B cell (primary cell): ENCODE results near the gene UBFD1. TPM values are rescaled to one million over a fixed set of nuclear protein-coding genes. Genes with fewer than 3 reads are reported as not detected.

Experiments
- ATAC-seq: fragments of 200-7000 bp; cut with Tn5 transposase; one replicate; pipeline ENCODE4 v1.10.0; 2021; ENCODE audit warnings: low read depth, mild to moderate bottlenecking, moderate number of reproducible peaks, moderate library complexity
- CTCF ChIA-PET: fragments of 350-600 bp; sonication (Branson Sonifier 250); formaldehyde crosslinking; loops from one replicate; lab custom pipeline; 2021; ENCODE audit warnings: antibody characterized with exemption, inconsistent platforms; lab: Charles Lee
- POLR2A ChIA-PET: fragments of 350-600 bp; sonication (Branson Sonifier 250); formaldehyde crosslinking; loops from one replicate; lab custom pipeline; 2021; ENCODE audit warnings: antibody characterized with exemption; lab: Charles Lee
- DNase-seq: peaks from one replicate; pipeline ENCODE4 v3.0.0; 2013
- H2AFZ ChIP-seq: 2 replicates; pipeline ENCODE4 v1.6.1; 2012; ENCODE audit warnings: mild to moderate bottlenecking, low read depth, low read length; ENCODE audit not compliant: insufficient read depth, poor library complexity, severe bottlenecking
- H3K27ac ChIP-seq, 2 donors: 1 replicate in 1 of 2; 2 replicates in 1 of 2; pipeline ENCODE4 v1.5.1; 2012 to 2013; ENCODE audit warnings: low read length in 2 of 2, mild to moderate bottlenecking in 2 of 2, moderate library complexity in 1 of 2
- H3K27me3 ChIP-seq, 4 experiments: fragments of 200-600 bp in 1 of 4; sonication (generic) in 1 of 4; replicated peaks in 1 of 4; 1 replicate in 2 of 4; 2 replicates in 2 of 4; pipeline versions ENCODE4 v1.6.1 to v1.7.0; 2013 to 2016; ENCODE audit warnings: low read length in 3 of 4, mild to moderate bottlenecking in 2 of 4, mixed read lengths in 1 of 4, moderate library complexity in 1 of 4; ENCODE audit not compliant: insufficient read depth in 4 of 4, control insufficient read depth in 3 of 4; ENCODE audit errors: control extremely low read depth in 1 of 4
- H3K36me3 ChIP-seq, 2 experiments: replicated peaks in 1 of 2; 1 replicate in 1 of 2; 2 replicates in 1 of 2; pipeline versions ENCODE4 v1.6.1 to v1.7.1; 2013; ENCODE audit warnings: low read length in 1 of 2; ENCODE audit not compliant: insufficient read depth in 2 of 2, control insufficient read depth in 1 of 2; ENCODE audit errors: control extremely low read depth in 1 of 2, extremely low read depth in 1 of 2
- H3K4me1 ChIP-seq, 2 donors: fragments of 200-600 bp in 1 of 2; sonication (generic) in 1 of 2; 1 replicate in 1 of 2; 2 replicates in 1 of 2; pipeline versions ENCODE4 v1.5.1 to v1.6.1; 2013 to 2017; ENCODE audit warnings: low read length in 2 of 2; ENCODE audit not compliant: control insufficient read depth in 2 of 2, insufficient read depth in 2 of 2
- H3K4me2 ChIP-seq: replicated peaks from 2 replicates; pipeline ENCODE3; 2012; ENCODE audit warnings: mild to moderate bottlenecking, low read depth, low read length; ENCODE audit not compliant: poor library complexity, severe bottlenecking
- H3K4me3 ChIP-seq, 5 experiments: fragments of 200-600 bp in 1 of 5; sonication (generic) in 1 of 5; 1 replicate in 3 of 5; 2 replicates in 2 of 5; pipeline versions ENCODE4 v1.5.1 to v1.7.0; 2011 to 2016; ENCODE audit warnings: low read length in 4 of 5, mild to moderate bottlenecking in 4 of 5, low read depth in 2 of 5, control low read depth in 1 of 5, moderate library complexity in 1 of 5; ENCODE audit not compliant: insufficient read depth in 1 of 5; ENCODE audit errors: control extremely low read depth in 1 of 5, extremely low read depth in 1 of 5
- H3K79me2 ChIP-seq: fragments of 200-600 bp; sonication (generic); one replicate; pipeline ENCODE4 v1.6.0; 2016; ENCODE audit warnings: low read length; ENCODE audit not compliant: control insufficient read depth, insufficient read depth
- H3K9ac ChIP-seq: fragments of 200-600 bp; sonication (generic); 2 replicates; pipeline ENCODE4 v1.6.1; 2017; ENCODE audit warnings: mild to moderate bottlenecking, low read length, moderate library complexity
- H3K9me3 ChIP-seq, 3 donors: one replicate each; pipeline versions ENCODE4 v1.6.1 to v1.7.1; 2013; ENCODE audit warnings: low read length in 2 of 3; ENCODE audit not compliant: control insufficient read depth in 2 of 3, insufficient read depth in 1 of 3; ENCODE audit errors: control extremely low read depth in 1 of 3
- H4K20me1 ChIP-seq: 2 replicates; pipeline ENCODE4 v1.6.0; 2012; ENCODE audit warnings: mild to moderate bottlenecking, low read length; ENCODE audit not compliant: insufficient read depth, control insufficient read depth, poor library complexity, severe bottlenecking
- H3K27ac Mint-ChIP-seq: one replicate; pipeline ENCODE4 v1.8.0; 2021; ENCODE audit warnings: mixed read lengths
- H3K27me3 Mint-ChIP-seq: one replicate; pipeline ENCODE4 v1.8.0; 2021; ENCODE audit warnings: mixed read lengths
- H3K4me1 Mint-ChIP-seq: one replicate; pipeline ENCODE4 v1.8.0; 2021; ENCODE audit warnings: mixed read lengths
- H3K4me3 Mint-ChIP-seq: one replicate; pipeline ENCODE4 v1.8.0; 2021; ENCODE audit warnings: mixed read lengths
- H3K9me3 Mint-ChIP-seq: one replicate; pipeline ENCODE4 v1.8.0; 2022; ENCODE audit warnings: mixed read lengths; ENCODE audit not compliant: insufficient read depth
- CTCF ChIP-seq: fragments of 200-600 bp; IDR thresholded peaks from one replicate; pipeline ENCODE4 v1.8.0; 2022; ENCODE audit warnings: antibody characterized with exemption, mild to moderate bottlenecking
- EZH2 ChIP-seq: IDR thresholded peaks from 2 replicates; pipeline ENCODE4 v1.6.1; 2012; ENCODE audit warnings: borderline replicate concordance, low read depth, mild to moderate bottlenecking, moderate library complexity, low read length; ENCODE audit not compliant: insufficient read depth, poor library complexity, severe bottlenecking
- WGBS: methylation state at CpG from one replicate; pipeline ENCODE4 v1.1.5; 2013; ENCODE audit warnings: missing lambda C conversion rate; ENCODE audit not compliant: insufficient coverage; 5-methylcytosine and 5-hydroxymethylcytosine counted together
- intact Hi-C: fragments of 100-400 bp; cut with micrococcal nuclease; formaldehyde crosslinking; loops from one replicate; pipeline ENCODE4 v1.10.0; 2022
- polyA plus RNA-seq: library from polyadenylated mRNA; depleted of rRNA; stranded (reverse); fragments of >200 nt; gene quantifications from 2 replicates; pipeline ENCODE4 v1.2.3, GENCODE V29; 2012
- total RNA-seq, 2 donors: library from RNA; stranded (reverse); fragments of 120-200 nt in 1 of 2; gene quantifications; 1 replicate in 1 of 2; 2 replicates in 1 of 2; pipeline versions ENCODE4 v1.2.3 to v1.2.4, GENCODE V29; 2013 to 2022

Gene UBFD1
- total and polyA plus RNA-seq, 2 donors (not counting 1 experiment from before 2014, with no cell fraction given) = 12.8 to 49.2 TPM

GRCh38 chr16:23577493-23577892 lies 20.0 kb downstream of the UBFD1 start:
- DNase-seq = no peak
- intact Hi-C loops = no loop called here
- POLR2A ChIA-PET = interaction anchor here (0.6 kb wide), 1 partner anchor 41 kb away, joined by 11 read pairs; no protein-coding TSS in a partner anchor
- H3K27me3 Mint-ChIP-seq = no peaks in the 10 kb centered on the region
- Histone ChIP-seq H3K4me1 (no peaks in the 10 kb centered on the region), H3K27ac (no peak overlapping the region), H3K9ac (no peak overlapping the region), H2AFZ (no peak overlapping the region), H3K36me3 (peaks cover 3 to 46% of the 10 kb centered on the region in 2 experiments), H3K9me3 (no peaks in the 10 kb centered on the region), H3K4me2 (no peak overlapping the region), H3K79me2 (no peaks in the 10 kb centered on the region), H3K27me3 (no peaks in the 10 kb centered on the region), H3K4me3 (no peak overlapping the region), H4K20me1 (no peaks in the 10 kb centered on the region)
- H3K4me3 Mint-ChIP-seq = no peak overlapping the region
- no peaks in the 10 kb centered on the region for H3K9me3 Mint-ChIP-seq
- no peaks in the 10 kb centered on the region for H3K4me1 Mint-ChIP-seq
- CTCF ChIA-PET = no interaction called here
- WGBS = 100% methylated on average over 1 of the region's 2 CpGs
- TF ChIP-seq CTCF (no peak), EZH2 (no peak)
- ATAC-seq = no peak
- no peak overlapping the region for H3K27ac Mint-ChIP-seq

GRCh38 chr16:23578101-23578830 lies 20.7 kb downstream of the UBFD1 start:
- no peaks in the 10 kb centered on the region for H3K9me3 ChIP-seq
- WGBS = 100% methylated on average over 1 of the region's 5 CpGs
- no peak for DNase-seq
- no peaks in the 10 kb centered on the region for H3K27me3 Mint-ChIP-seq
- peaks cover 3 to 41% of the 10 kb centered on the region in 2 experiments for H3K36me3 ChIP-seq
- intact Hi-C loops = no loop called here
- H3K4me1 ChIP-seq = no peaks in the 10 kb centered on the region
- no peaks in the 10 kb centered on the region for H3K27me3 ChIP-seq
- H3K27ac Mint-ChIP-seq = no peak overlapping the region
- H3K79me2 ChIP-seq = no peaks in the 10 kb centered on the region
- H3K27ac ChIP-seq = no peak overlapping the region
- no peak overlapping the region for H3K4me3 ChIP-seq
- no peak overlapping the region for H3K4me2 ChIP-seq
- no peak for ATAC-seq
- no peak for TF ChIP-seq EZH2
- no peak for TF ChIP-seq CTCF
- no peaks in the 10 kb centered on the region for H3K4me1 Mint-ChIP-seq
- no peak overlapping the region for H3K4me3 Mint-ChIP-seq
- ChIA-PET POLR2A (no interaction called here), CTCF (interaction anchor here (0.6 kb wide), 1 partner anchor 162 kb away, joined by 3 read pairs; no protein-coding TSS in a partner anchor)
- no peak overlapping the region for H2AFZ ChIP-seq
- no peaks in the 10 kb centered on the region for H3K9me3 Mint-ChIP-seq
- no peaks in the 10 kb centered on the region for H4K20me1 ChIP-seq
- no peak overlapping the region for H3K9ac ChIP-seq
